ENCODE data around the gene MBD3L4. TPM values are rescaled to one million over a fixed set of nuclear protein-coding genes. Genes with fewer than 3 reads are reported as not detected.

The MBD3L4 gene
- total and polyA plus RNA-seq, 2 of the 13 experiments (the other 11 are each of a cell fraction or from before 2014, with no cell fraction given): not detected

GRCh38 chr19:7069042-7069903, 29.3 kb upstream of the MBD3L4 start, which contains the start of gene ZNF557 (continued):
- TF ChIP-seq HMGXB3 (CRISPR knock-in tag; IDR thresholded peaks at IDR 0.05; ENCODE audit: borderline replicate concordance): no peak
- no peak for TF ChIP-seq ZBED4 (CRISPR knock-in tag; IDR thresholded peaks at IDR 0.05; ENCODE audit: borderline replicate concordance)
- 0 out of 2 replicates have a peak, but pooled peaks have one; percentile 35 for TF ChIP-seq ZNF33B (CRISPR knock-in tag; IDR thresholded peaks at IDR 0.05)
- TF ChIP-seq ZNF558 (CRISPR knock-in tag; IDR thresholded peaks at IDR 0.05; ENCODE audit: borderline replicate concordance): 0 out of 2 replicates have a peak, but pooled peaks have one; percentile 25
- TF ChIP-seq ZNF543 (CRISPR knock-in tag; IDR thresholded peaks at IDR 0.05): peak; percentile 23; the same call in 1 of the 2 replicates
- TF ChIP-seq ESRRA (CRISPR knock-in tag; IDR thresholded peaks at IDR 0.05; ENCODE audit: low read depth): no peak
- TF ChIP-seq MYNN (CRISPR knock-in tag; IDR thresholded peaks at IDR 0.05; ENCODE audit: low read depth): peak; percentile 19; the same call in 1 of the 2 replicates
- no peak for TF ChIP-seq ZNF496 (CRISPR knock-in tag; IDR thresholded peaks at IDR 0.05; ENCODE audit: insufficient replicate concordance)
- no peak for TF ChIP-seq SOX13 (IDR thresholded peaks at IDR 0.05)
- TF ChIP-seq SOX13 (CRISPR knock-in tag; conservative IDR thresholded peaks at IDR 0.05 in 1 of 2, IDR thresholded peaks at IDR 0.05 in 1 of 2): no peak
- TF ChIP-seq ZNF691 (CRISPR knock-in tag; IDR thresholded peaks at IDR 0.05; ENCODE audit: borderline replicate concordance, low read depth): no peak
- peak; percentile 70; the same call in 1 of the 2 replicates for TF ChIP-seq SNAPC5 (CRISPR knock-in tag; IDR thresholded peaks at IDR 0.05; ENCODE audit: borderline replicate concordance)
- no peak for TF ChIP-seq ZNF792 (CRISPR knock-in tag; IDR thresholded peaks at IDR 0.05)
- TF ChIP-seq HNRNPUL1 (IDR thresholded peaks at IDR 0.05; ENCODE audit: low read depth, low read length): no peak
- TF ChIP-seq SAP130 (CRISPR knock-in tag; IDR thresholded peaks at IDR 0.05; ENCODE audit: low read depth): peak; percentile 95
- no peak for TF ChIP-seq NPAS2 (CRISPR knock-in tag; IDR thresholded peaks at IDR 0.05; ENCODE audit: borderline replicate concordance)
- TF ChIP-seq HIC2 (CRISPR knock-in tag; IDR thresholded peaks at IDR 0.05; ENCODE audit: low read depth): no peak
